HG03558 (cell line): ENCODE results near the gene FFAR1.
"Not testable (repeated sequence)": the region's sequence is repeated elsewhere in the genome, so short reads cannot be mapped to it uniquely, and the experiment has no call there.

ENCODE experiments used
- ATAC-seq: cut with Tn5 transposase; IDR thresholded peaks from one replicate; pipeline ENCODE4 v1.9.1; 2021; ENCODE audit warnings: moderate number of reproducible peaks; ENCODE audit not compliant: unreplicated experiment; ENCODE audit errors: extremely low read depth

Gene FFAR1

GRCh38 chr19:35357867-35358573, 10.3 kb downstream of the FFAR1 start, which contains the start of gene FFAR3:
FFAR3 (plus strand) TSS chr19:35358460; CDS start chr19:35358891, 431 bp downstream.
- ATAC-seq: no peak

DNA sequence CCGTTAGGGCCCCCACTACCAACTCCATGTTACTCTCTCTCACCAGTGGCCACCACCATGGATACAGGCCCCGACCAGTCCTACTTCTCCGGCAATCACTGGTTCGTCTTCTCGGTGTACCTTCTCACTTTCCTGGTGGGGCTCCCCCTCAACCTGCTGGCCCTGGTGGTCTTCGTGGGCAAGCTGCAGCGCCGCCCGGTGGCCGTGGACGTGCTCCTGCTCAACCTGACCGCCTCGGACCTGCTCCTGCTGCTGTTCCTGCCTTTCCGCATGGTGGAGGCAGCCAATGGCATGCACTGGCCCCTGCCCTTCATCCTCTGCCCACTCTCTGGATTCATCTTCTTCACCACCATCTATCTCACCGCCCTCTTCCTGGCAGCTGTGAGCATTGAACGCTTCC, 11.1 kb downstream of the FFAR1 start:
- not testable (repeated sequence) for ATAC-seq

- not testable (repeated sequence) for ATAC-seq
Observed at GRCh38 chr19:35359395-35359794, 11.7 kb downstream of the FFAR1 start.

- ATAC-seq: not testable (repeated sequence)
Observed at GRCh38 chr19:35360081-35360480, 12.4 kb downstream of the FFAR1 start.

- ATAC-seq: no peak
Observed at GRCh38 chr19:35360880-35361420, 13.2 kb downstream of the FFAR1 start.

GRCh38 chr19:35362261-35363000, 14.7 kb downstream of the FFAR1 start:
- ATAC-seq: no peak

DNA sequence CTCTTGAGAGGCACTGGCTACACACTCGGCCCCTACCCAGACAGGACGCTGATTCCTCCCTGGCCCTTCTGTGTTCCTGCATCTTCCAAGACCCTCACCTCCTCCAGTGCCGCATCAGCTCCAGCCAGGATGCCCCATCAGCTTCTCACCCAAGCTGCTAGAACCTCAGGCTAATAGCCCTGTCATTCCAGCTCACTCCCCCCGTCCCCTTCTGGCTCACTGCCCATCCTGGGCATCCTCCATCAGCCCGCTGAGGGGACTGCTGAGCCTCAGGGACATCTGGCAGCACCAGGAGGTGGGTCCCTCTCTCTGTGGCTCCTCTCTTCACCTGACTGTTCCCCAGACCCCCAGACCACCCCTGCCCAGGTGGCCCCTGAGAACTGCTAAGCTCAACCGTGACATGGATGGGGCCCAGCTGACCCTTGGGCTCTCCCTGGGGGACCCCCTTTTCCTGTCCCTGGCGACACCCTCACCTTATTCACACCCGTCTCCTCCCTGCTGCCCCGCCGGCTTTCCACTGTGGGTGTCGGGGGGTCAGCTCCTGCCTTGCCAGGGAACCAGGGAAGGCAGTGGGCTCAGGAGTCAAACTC, 15.4 kb downstream of the FFAR1 start:
- no peak for ATAC-seq

DNA sequence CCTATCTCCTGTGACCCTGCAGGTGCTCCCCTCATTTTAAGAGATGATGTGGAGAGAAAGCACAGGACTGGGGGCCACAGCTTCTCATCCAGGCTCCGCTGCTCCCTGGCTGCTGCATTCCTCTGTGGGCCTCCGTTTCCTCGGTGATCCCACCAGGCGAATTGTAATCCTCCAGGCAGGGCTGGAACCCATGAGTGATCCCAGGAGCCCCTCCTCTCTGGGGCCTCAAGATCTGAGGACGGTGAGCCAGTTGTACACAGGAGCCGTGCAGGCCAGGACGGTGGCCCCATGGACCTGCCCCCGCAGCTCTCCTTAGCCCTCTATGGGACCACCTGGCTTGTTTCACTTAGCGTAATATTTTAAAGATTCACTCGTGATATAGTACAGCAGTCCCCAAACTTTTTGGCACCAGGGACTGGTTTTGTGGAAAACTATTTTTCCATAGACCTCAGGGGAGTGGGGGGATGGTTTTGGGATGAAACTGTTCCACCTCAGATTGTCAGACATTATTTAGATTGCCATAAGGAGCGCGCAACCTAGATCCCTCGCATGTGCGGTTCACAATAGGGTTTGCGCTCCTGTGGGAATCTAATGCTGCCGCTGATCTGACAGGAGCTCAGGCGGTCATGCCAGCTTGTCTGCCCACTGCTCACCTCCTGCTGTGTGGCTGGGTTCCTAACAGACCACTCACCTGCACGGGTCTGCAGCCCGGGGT, 16.2 kb downstream of the FFAR1 start:
- ATAC-seq: no peak

DNA sequence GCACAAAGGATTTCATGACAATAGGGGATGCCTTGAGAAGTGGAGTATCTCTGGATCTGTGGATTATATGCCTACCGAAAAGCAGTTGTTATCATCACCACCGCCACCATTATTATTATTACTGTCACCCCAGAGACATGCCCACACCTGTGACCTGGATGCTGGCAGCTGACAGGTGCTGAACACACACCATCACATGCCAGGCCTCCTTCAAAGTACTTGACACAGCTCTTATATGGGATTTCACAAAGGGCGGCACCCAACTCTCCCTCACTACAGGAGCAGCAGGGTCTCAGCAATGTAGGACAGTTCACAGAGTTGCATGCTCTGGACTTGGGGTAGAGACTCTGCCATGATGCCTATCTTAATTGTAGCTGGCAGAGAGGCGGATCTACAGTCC, 17.6 kb downstream of the FFAR1 start:
- no peak for ATAC-seq

DNA sequence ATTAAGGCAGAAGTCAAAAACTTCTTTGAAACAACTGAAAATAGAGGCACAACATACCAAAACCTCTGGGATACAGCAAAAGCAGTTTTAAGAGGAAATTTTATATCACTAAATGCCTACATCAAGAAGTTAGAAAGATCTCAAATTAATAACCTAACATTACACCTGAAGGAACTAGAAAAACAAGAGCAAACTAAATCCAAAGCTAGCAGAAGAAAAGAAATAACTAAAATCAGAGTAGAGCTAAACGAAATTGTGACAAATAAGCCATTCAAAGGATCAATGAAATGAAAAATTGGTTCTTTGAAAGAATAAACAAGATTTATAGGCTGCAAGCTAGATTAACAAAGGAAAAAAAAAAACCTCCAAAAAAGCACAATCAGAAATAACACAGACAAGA, 20.7 kb downstream of the FFAR1 start:
- no peak for ATAC-seq

- no peak for ATAC-seq
Observed at GRCh38 chr19:35369522-35369921, 21.8 kb downstream of the FFAR1 start.

DNA sequence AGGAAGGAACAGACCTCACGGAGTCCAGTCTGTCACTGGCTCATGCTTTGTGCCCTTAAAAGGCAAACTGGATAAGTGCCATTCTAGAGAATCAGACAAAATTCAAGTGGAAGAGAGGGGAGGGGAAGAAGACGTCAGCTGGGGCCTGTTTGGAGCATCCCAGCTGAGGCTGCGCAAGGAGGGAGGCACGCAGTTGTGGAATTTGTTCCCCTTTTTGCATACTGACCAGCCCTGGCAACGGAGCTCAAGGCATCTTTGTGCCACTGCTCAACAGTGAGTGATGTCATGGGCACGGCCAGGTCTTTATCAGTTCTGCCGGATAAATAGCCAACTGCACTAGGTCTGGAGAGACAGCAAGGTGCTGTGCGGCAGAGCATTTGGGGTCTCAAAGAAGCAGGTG, 23.0 kb downstream of the FFAR1 start, which contains the start of gene GPR42:
Gene GPR42 (plus strand): TSS at position 347 of the 400 bp plus-strand sequence. CDS start 292 bp downstream, outside the sequence.
- ATAC-seq: no peak

DNA sequence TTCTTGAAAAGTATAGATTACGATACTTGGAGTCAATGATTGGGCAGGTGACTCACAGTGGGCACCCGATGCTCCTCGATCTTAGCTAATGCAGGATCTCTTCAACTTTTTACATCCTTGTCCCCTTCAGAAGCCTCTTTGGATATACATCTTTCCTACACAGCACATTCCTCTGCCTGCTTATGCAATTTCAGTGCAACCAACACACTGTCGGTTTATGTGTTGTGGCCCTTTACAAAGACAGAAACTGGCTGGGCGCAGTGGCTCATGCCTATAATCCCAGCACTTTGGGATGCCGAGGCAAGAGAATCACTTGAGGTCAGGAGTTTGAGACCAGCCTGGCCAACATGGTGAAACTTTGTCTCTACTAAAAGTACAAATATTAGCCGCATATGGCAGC, 25.8 kb downstream of the FFAR1 start:
- no peak for ATAC-seq

DNA sequence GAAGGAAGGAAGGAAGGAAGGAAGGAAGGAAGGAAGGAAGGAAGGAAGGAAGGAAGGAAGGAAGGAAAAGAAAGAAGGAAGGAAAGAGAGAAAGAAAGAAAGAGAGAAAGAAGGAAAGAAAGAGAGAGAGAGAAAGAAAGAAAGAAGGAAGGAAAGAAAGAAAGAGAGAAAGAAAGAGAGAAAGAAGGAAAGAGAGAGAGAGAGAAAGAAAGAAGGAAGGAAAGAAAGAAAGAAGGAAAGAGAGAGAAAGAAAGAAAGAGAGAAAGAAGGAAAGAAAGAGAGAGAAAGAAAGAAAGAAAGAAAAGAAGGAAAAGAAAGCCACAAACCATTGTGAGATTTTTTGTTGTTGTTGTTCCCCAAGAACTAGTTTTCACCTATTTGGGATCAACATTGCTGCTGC, 26.3 kb downstream of the FFAR1 start:
- ATAC-seq: not testable (repeated sequence)

GRCh38 chr19:35375505-35376307, 28.0 kb downstream of the FFAR1 start:
- ATAC-seq: no peak

- ATAC-seq: no peak
Observed at GRCh38 chr19:35377656-35378055, 30.0 kb downstream of the FFAR1 start.

GRCh38 chr19:35378356-35378755, 30.7 kb downstream of the FFAR1 start:
- no peak for ATAC-seq

- not testable (repeated sequence) for ATAC-seq
Observed at GRCh38 chr19:35379545-35379944, 31.8 kb downstream of the FFAR1 start.

DNA sequence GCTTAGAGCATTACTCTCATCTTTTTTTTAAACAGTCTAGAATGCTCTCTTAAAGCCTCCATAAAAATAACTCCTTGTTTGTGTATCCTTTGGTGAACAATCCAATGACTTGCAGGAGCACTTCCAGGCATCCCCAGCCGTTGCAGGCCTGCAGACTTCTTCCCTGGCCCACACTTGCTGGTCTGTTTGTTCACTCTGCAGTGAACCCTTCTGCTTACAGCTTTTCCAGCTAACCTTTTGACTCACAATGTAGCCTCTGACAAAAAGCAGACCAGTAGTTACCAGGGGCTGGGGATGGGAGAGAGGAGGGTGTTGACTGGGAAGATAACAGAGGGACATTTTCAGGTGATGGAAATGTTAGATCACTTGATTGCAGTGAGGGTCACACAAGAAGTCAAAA, 32.3 kb downstream of the FFAR1 start:
- ATAC-seq: no peak
